GM19035 (cell line): ENCODE results near the gene ANKS1B.
A peak's percentile ranks its signal among the peaks of the same experiment; 100 is the strongest.
"Not testable (repeated sequence)": the region's sequence is repeated elsewhere in the genome, so short reads cannot be mapped to it uniquely, and the experiment has no call there.

Experiments used
- ATAC-seq: cut with Tn5 transposase; IDR thresholded peaks from one replicate; pipeline ENCODE4 v1.9.1; 2021; ENCODE audit not compliant: unreplicated experiment

Gene ANKS1B

DNA sequence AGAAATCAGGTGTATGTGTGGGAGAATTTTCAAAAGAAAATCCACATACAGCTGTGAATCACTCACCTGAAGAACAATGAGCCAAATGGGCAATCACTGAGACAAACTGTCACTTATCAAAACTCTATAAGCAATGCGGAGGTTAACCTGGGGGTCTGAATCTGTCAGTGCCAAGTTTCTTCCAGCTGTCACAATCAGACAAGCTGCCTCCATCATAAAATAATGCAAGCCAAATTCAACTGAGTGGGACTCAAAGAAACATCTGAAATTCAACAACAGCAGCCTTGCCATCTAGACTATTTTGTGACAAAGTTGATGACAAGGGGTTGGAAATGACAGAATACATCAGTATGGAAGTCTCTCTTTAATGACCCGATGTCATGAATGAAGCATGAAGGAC, 276.9 kb downstream of the ANKS1B start:
- ATAC-seq = no peak

- no peak for ATAC-seq
These were observed 277.8 kb downstream of the ANKS1B start for GRCh38 chr12:99706736-99707473.

DNA sequence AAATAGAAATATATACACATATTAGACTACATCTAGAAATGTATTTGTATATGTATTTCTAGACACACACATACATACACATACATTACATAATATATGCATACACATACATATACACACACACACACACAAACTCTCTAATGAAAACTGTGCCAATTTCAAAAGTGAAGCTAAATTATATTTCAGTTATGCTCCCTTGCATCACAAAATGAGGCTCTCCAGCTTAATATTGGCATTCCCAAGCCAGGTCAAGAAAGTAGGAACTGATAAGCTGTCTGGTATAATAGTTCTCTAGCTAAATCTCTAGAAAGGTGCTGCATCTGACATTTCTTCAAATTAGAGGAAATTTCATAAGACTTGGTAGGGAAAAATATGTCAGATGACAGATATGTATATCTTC, 280.3 kb downstream of the ANKS1B start:
- no peak for ATAC-seq

- no peak for ATAC-seq
These were observed 280.7 kb downstream of the ANKS1B start for GRCh38 chr12:99704036-99704435.

DNA sequence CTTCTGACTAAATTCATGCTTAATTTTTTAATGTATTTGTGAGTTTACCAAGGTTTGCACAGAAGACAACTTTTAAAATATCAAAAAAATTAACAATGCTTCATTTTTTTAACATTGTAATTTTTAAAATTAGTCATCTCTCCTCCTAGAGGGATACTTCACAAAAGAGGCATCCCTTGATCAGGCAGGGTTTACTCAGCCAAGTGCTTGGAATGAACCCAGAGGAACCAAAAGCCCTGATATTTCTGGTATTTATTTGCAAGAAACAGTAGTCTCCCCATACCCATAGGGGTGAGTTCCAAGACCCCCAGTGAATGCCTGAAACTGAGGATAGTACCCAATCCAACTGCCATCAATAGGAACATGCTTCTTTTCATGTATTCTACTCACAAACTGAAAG, 284.7 kb downstream of the ANKS1B start:
- ATAC-seq = no peak

GRCh38 chr12:99695050-99695449, 289.7 kb downstream of the ANKS1B start:
- ATAC-seq = no peak

DNA sequence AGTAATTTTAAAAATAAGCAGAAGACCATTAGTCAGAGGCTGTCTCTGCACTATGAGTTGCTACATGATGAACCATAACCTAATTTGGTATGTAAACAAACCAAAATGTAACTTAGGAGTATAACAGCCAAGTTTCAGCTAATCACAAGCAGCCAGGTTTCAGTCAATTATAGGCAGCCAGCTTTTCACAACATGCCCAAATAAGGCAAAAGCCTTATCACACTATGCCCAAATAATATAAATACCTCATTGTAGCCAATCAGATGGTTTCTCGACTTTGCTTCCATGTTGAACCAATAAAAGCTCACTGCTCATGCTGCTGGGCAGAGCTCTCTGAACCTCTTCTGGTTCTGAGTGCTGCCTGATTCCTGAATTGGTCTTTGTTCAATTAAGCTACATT, 298.6 kb downstream of the ANKS1B start:
- no peak for ATAC-seq

DNA sequence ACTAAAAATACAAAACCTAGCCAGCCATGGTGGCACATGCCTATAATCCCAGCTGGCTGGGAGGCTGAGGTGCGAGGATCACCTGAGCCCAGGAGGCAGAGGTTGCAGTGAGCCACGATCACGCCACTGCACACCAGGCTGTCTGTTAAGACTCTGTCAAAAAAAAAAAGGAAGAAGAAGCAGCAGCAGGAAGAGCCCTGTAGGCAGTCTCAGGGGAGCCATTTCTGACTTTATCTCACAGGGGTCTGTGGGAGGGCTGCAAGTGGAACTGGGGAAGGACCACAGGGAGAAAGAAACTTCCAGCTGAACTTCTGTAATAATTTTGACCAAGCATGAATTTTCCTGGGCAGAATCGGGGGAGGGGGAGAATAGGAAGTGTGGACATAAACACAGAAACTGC, 304.5 kb downstream of the ANKS1B start:
- ATAC-seq = no peak

DNA sequence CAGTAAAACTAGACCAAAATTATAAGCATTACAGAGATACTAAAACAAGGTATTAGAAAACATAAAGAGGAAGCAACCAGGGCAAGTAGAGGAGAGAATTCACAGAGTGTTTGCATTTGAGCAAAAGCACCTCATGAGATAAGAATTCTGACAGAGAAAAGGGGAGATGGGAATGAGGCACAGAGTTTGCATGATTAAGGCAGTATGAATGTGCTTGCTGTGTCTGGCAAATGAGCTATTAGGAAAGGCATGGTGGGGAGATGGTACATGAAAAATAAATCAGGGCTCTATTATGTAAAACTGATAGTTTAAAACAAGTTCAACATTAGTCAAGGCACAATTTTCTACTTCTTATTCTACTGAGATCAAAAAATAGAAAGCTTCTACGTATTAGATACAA, 314.1 kb downstream of the ANKS1B start:
- ATAC-seq = no peak

DNA sequence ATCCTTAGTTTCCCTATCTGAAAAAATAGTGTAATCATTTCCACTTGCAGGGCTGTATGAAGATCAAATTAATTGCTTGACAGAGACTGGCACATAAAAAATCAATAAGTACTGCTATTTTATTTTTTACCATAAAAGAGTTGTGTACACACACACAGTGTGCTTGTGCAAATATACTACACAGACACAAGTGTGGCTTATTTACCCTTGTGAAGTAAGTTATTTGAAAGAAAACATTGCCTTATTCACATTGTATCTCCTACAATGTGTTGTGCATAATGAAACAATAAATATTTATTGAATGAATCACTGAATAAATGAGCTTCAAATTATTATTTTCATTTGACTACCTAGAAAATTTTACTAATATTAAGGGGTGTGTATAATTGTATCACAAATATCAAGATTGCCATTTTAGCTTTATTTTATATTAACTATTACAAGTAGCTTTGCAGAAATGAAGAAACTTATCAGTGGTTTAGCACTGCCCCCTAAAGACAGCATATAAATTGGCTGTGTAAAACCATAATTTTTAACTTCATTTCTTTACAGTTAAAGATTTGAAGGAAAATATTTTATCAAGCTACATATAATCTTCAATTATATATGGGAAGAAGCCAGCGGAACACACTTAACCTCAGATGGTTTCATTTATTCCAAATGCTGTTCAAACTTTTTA, 325.9 kb downstream of the ANKS1B start:
- ATAC-seq = no peak

DNA sequence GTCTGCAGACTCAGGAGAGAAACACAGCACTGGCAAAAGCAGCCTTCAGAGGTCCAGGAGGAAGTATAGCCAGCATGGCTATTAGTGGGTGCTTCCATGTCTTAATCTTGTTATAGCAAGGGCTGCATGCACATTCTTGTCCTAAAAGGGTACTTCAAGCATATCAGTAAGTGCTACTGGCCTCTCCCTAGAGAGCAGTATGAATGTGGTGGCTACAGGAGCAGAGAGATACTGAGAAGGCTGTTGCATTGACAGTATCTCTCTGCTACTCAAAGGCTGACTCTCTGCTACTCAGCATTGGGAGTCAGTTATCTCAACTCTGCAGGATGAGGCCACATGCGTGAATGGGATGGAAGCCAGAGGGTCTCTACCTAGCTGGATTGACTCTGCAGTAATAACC, 335.2 kb downstream of the ANKS1B start:
- no peak for ATAC-seq

GRCh38 chr12:99648183-99648582, 336.6 kb downstream of the ANKS1B start:
- ATAC-seq = no peak

DNA sequence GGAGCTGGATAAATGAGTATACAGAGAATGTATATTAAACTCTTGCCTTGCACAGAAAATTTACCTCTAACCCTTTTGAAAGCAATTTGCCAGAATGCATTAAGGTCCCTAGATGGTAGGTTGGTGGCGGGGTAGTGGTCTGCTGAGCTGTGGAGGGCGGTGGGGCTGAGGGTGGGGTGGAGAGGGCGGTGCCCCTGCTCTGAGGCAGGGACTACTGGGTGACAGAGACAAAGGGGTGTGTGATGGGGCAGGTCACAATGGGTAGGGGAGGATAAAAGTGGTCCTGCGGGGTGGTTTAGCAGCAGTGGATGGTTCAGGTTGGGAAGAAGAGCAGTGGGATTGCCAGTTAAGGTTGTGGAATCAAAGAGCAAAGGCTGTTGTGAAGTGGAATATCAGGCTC, 337.3 kb downstream of the ANKS1B start, which contains the start of gene GARIN6:
GARIN6 (plus strand) TSS at position 301 of the 400 bp plus-strand sequence. CDS start 422 bp downstream, outside the sequence.
- ATAC-seq = no peak

DNA sequence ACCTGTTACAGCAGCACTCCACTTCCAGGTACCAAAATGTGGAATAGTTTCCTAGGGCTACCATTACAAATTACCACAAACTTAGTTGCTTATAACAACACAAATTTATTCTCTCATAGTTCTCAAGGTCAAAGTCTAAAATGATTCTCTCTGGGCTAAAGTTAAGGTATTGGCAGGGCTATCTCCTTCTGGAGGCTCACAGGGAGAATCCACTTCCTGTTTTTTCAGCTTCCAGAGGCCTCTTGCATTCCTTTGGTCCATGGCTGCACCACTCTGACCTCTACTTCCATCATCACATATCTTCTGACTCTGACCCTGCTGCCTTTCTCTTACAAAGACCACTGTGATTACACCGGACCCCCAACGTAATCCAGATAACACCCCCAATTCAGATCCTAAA, 340.1 kb downstream of the ANKS1B start:
- ATAC-seq = no peak

DNA sequence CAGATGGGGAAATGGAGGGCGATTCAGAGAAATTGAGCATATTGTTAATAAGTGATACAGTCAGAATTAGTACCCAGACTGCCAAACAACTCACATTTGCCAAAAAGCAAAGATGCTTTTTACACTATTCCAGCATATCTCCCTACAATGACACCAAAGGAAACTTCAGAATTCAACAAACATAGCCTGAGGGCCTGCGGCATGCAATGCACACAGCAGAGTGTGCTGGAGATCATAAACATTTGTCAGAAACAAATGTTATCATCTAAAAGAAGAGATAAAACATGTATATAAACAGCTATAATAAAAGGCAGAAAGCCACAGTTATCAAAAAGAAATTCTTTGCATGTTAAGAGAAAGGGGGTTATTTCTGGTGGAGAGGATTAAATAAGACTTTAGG, 357.3 kb downstream of the ANKS1B start:
- no peak for ATAC-seq

DNA sequence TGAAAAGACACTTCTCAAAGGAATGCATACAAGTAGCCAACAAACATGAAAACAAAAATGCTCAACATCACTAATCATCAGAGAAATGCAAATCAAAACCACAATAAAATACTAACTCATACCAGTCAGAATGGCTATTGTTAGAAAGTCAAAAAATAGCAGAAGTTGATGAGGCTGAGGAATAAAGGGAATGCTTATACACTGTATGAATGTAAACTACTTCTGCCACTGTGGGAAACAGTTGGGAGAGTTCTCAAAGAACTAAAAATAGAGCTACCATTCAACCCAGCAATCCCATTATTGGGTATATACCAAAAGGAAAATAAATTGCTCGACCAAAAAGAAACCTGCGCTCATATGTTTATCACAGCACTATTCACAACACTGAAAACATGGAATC, 360.1 kb downstream of the ANKS1B start:
- ATAC-seq = not testable (repeated sequence)

GRCh38 chr12:99620159-99620479, 364.6 kb downstream of the ANKS1B start:
- ATAC-seq = no peak

- ATAC-seq = peak; percentile 96
These were observed 365.2 kb downstream of the ANKS1B start for GRCh38 chr12:99619389-99620158.

DNA sequence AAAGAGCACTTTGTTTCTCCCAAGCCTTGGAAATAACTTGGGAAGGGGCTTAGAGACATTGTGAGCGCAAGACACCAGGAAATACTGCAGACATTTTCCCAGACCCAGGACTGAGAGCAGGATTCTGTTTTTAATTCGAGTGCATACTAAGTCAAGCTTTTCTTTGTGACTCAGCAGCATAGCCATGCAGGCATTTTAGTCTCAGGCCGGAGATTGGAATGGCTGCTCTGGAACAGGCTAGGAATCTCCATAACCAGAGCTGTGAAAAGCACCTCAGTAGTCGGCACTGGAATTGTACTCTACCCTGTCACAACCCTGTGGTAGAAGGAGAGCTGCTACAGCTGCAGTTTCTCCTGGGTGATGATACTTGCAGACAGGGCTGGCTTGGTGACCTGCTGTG, 366.1 kb downstream of the ANKS1B start:
- no peak for ATAC-seq

- no peak for ATAC-seq
These were observed 373.1 kb downstream of the ANKS1B start for GRCh38 chr12:99611599-99611998.

DNA sequence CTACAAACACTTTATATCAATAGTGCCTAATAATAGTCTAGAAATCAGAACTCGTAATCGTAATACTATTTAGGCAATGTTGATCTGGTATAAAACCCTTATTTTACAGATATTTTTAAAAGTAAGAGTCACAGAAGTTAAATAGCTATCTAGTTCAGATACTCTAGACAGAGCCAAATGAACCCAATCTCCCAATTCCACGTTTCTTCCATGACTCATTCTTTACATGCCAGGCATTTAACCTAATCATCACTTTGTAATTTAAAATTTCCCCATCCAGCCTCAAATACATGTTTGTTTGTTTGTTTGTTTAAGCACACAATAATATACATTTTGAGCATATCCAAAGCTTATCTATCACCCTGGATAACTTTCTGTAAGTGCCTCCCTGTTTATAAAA, 373.6 kb downstream of the ANKS1B start:
- no peak for ATAC-seq
